ENCODE results near the gene WNT10A.

GRCh38 chr2:218861645-218862318 lies 18.9 kb upstream of the WNT10A start:
- TF ChIP-seq MEIS1 (CRISPR knock-in tag; IDR thresholded peaks at IDR 0.05; ENCODE audit: borderline replicate concordance) = no peak
- TF ChIP-seq KLF9 (tag by site-specific recombination; IDR thresholded peaks at IDR 0.05; ENCODE audit: low read depth) = no peak
- no peak for TF ChIP-seq ZNF138 (tag by site-specific recombination; IDR thresholded peaks at IDR 0.05; ENCODE audit: borderline replicate concordance)
- TF ChIP-seq ZNF274 (IDR thresholded peaks at IDR 0.05; ENCODE audit: low read length) = no peak
- no peak for TF ChIP-seq ZNF274 (tag by site-specific recombination; IDR thresholded peaks at IDR 0.05; ENCODE audit: borderline replicate concordance)
- TF ChIP-seq ZNF416 (tag by site-specific recombination; IDR thresholded peaks at IDR 0.05) = no peak
- no peak for TF ChIP-seq CTCF (tag by site-specific recombination; IDR thresholded peaks at IDR 0.05)
- no peak for TF ChIP-seq ZNF146 (tag by site-specific recombination; IDR thresholded peaks at IDR 0.05)
- no peak for TF ChIP-seq ZNF777 (tag by site-specific recombination; IDR thresholded peaks at IDR 0.05; ENCODE audit: borderline replicate concordance)
- TF ChIP-seq ZNF16 (tag by site-specific recombination; IDR thresholded peaks at IDR 0.05; ENCODE audit: low read depth) = no peak
- TF ChIP-seq ZNF10 (tag by site-specific recombination; IDR thresholded peaks at IDR 0.05) = no peak
- no peak for TF ChIP-seq ZBTB48 (tag by site-specific recombination; IDR thresholded peaks at IDR 0.05)
- no peak for TF ChIP-seq ZNF335 (tag by site-specific recombination; conservative IDR thresholded peaks at IDR 0.05)
- no peak for TF ChIP-seq ZSCAN18 (tag by site-specific recombination; IDR thresholded peaks at IDR 0.05)
